Measurements from ENCODE around the gene GYPB. TPM values are rescaled to one million over a fixed set of nuclear protein-coding genes. Genes with fewer than 3 reads are reported as not detected.
"Not testable (repeated sequence)": the region's sequence is repeated elsewhere in the genome, so short reads cannot be mapped to it uniquely, and the experiment has no call there.

The GYPB gene
- total and polyA plus RNA-seq, 9 of the 15 experiments (the other 6 are each of a cell fraction or from before 2014, with no cell fraction given) = 16.9 to 205 (median 65.8) TPM

- TF ChIP-seq MEIS2 (IDR thresholded peaks at IDR 0.05; ENCODE audit: partially characterized antibody) (peak; percentile 35), CBFA2T2 (conservative IDR thresholded peaks at IDR 0.05) (peak; percentile 85), DMBX1 (CRISPR knock-in tag; IDR thresholded peaks at IDR 0.05; ENCODE audit: borderline replicate concordance) (peak; percentile 63; the same call in 1 of the 2 replicates), SREBF2 (CRISPR knock-in tag; IDR thresholded peaks at IDR 0.05) (0 out of 2 replicates have a peak, but pooled peaks have one; percentile 20)
These were observed 12.9 kb downstream of the GYPB start (continued) for GRCh38 chr4:144006200-144006803.

GRCh38 chr4:144005558-144005953, 13.6 kb downstream of the GYPB start:
- H3K9me1 ChIP-seq (ENCODE audit: control insufficient read depth, insufficient read depth, low read length); H3K27me3 ChIP-seq (ENCODE audit: control insufficient read depth in 2 of 2, insufficient read depth in 2 of 2, low read length in 2 of 2); CTCF ChIA-PET (ENCODE audit: low intra/inter-chr PET ratio); H3K9me3 ChIP-seq (replicated peaks; ENCODE audit: control insufficient read depth, insufficient read depth, low read depth, low read length); H3K27ac ChIP-seq (ENCODE audit: extremely low read depth, low read depth, low read length); H3K4me3 ChIP-seq; in situ Hi-C loops (cut with MboI); H3K9ac ChIP-seq (ENCODE audit: insufficient read depth in 1 of 2, low read depth in 2 of 2, low read length in 2 of 2); DNase-seq (ENCODE audit: extremely low read depth in 1 of 4, low spot score in 3 of 4); BruUV-seq (replicated peaks); ATAC-seq; intact Hi-C loops (cut with micrococcal nuclease); FAIRE-seq; H3K36me3 ChIP-seq (ENCODE audit: control insufficient read depth, insufficient read depth, low read length); H2AFZ ChIP-seq (ENCODE audit: low read depth, low read length); H4K20me1 ChIP-seq (replicated peaks; ENCODE audit: control insufficient read depth, insufficient read depth, low read length): not testable (repeated sequence)
- H3K79me2 ChIP-seq (ENCODE audit: control insufficient read depth, insufficient read depth, low read length) = peaks cover 15% of the 10 kb centered on the region; the same call in 2 of the 3 replicates
- peaks cover 0 to 39% of the 10 kb centered on the region in 2 experiments; a peak in 4 of 5 replicates for H3K4me1 ChIP-seq (replicated peaks in 1 of 2; ENCODE audit: control insufficient read depth in 2 of 2, insufficient read depth in 2 of 2, low read length in 2 of 2)
- POLR2A ChIA-PET = interaction anchor here (1.2 kb wide), 1 partner anchor 120 kb away, joined by 5 read pairs; no protein-coding TSS in a partner anchor
- peak overlapping the region; percentile 1; the same call in 1 of the 2 replicates for H3K4me2 ChIP-seq (ENCODE audit: insufficient read depth, low read length)
